ENCODE measurements around the gene POLK. TPM values are rescaled to one million over a fixed set of nuclear protein-coding genes. Genes with fewer than 3 reads are reported as not detected.
A peak's percentile ranks its signal among the peaks of the same experiment; 100 is the strongest.

POLK gene
- polyA plus RNA-seq, 1 of the 3 experiments (the other 2 are of a cell fraction): 5.5 TPM

- TF ChIP-seq USF2 (IDR thresholded peaks at IDR 0.05; ENCODE audit: borderline replicate concordance, low read depth, low read length) (no peak), FOXJ3 (CRISPR knock-in tag; IDR thresholded peaks at IDR 0.05) (no peak), REST (IDR thresholded peaks at IDR 0.05; ENCODE audit: low read depth, low read length) (no peak), MEF2A (IDR thresholded peaks at IDR 0.05; ENCODE audit: borderline replicate concordance, low read depth) (peak; percentile 50; the same call in 1 of the 2 replicates), RFX5 (IDR thresholded peaks at IDR 0.05; ENCODE audit: low read length) (no peak), FOXM1 (IDR thresholded peaks at IDR 0.05; ENCODE audit: low read depth) (no peak), GABPA (IDR thresholded peaks at IDR 0.05; ENCODE audit: low read depth) (no peak), EP300 (IDR thresholded peaks at IDR 0.05; ENCODE audit: borderline replicate concordance in 1 of 2, low read depth in 1 of 2, low read length in 1 of 2) (peak in 1 of 2 experiments; percentile 39; a peak in 1 of 4 replicates), JUND (IDR thresholded peaks at IDR 0.05) (peak; percentile 76)
Observed at GRCh38 chr5:75551471-75551870, 39.8 kb downstream of the POLK start (continued).

GRCh38 chr5:75552764-75553163, 41.1 kb downstream of the POLK start:
- Histone ChIP-seq H3K36me3 (replicated peaks in 1 of 2; ENCODE audit: control insufficient read depth in 1 of 2, insufficient read depth in 2 of 2, low read length in 1 of 2) (peaks cover 29 to 73% of the 10 kb centered on the region in 2 experiments), H3K79me2 (ENCODE audit: insufficient read depth) (peaks cover 16% of the 10 kb centered on the region; the same call in 1 of the 2 replicates), H3K9me3 (peaks cover 7% of the 10 kb centered on the region; the same call in 1 of the 2 replicates), H3K27ac (ENCODE audit: low read depth in 2 of 2, low read length in 1 of 2) (no peak overlapping the region), H3K4me2 (no peak overlapping the region), H3K9ac (no peak overlapping the region), H3K4me1 (ENCODE audit: control insufficient read depth in 1 of 2, insufficient read depth in 2 of 2, low read depth in 1 of 2, low read length in 1 of 2) (no peaks in the 10 kb centered on the region), H3K27me3 (ENCODE audit: insufficient read depth) (no peaks in the 10 kb centered on the region), H3K9me2 (no peaks in the 10 kb centered on the region), H4K20me1 (ENCODE audit: insufficient read depth) (no peaks in the 10 kb centered on the region), H3K4me3 (ENCODE audit: low read depth in 2 of 2, low read length in 1 of 2) (no peak overlapping the region), H2AFZ (ENCODE audit: low read depth) (no peak overlapping the region), H3F3A (replicated peaks; ENCODE audit: insufficient read depth) (peaks cover 20% of the 10 kb centered on the region)
- ChIA-PET CTCF (interaction anchor here (1.0 kb wide), 1 partner anchor 128 kb away, joined by 3 read pairs; no protein-coding TSS in a partner anchor), POLR2A (no interaction called here)
- no peak for DNase-seq
- 96% methylated on average over 2 of the region's 2 CpGs for WGBS (ENCODE audit: low lambda C conversion rate)
- TF ChIP-seq FOXJ3 (CRISPR knock-in tag; IDR thresholded peaks at IDR 0.05): no peak
- TF ChIP-seq MAX (IDR thresholded peaks at IDR 0.05; ENCODE audit: low read depth): no peak
- TF ChIP-seq JUND (IDR thresholded peaks at IDR 0.05): no peak
- TF ChIP-seq RAD21 (IDR thresholded peaks at IDR 0.05; ENCODE audit: low read length): no peak
- no peak for TF ChIP-seq ZBTB33 (IDR thresholded peaks at IDR 0.05; ENCODE audit: borderline replicate concordance, low read depth)
- no peak for TF ChIP-seq RXRA (IDR thresholded peaks at IDR 0.05; ENCODE audit: borderline replicate concordance, low read depth)
- no peak for TF ChIP-seq EZH2phosphoT487 (IDR thresholded peaks at IDR 0.05; ENCODE audit: borderline replicate concordance, low read depth)
- TF ChIP-seq REST (IDR thresholded peaks at IDR 0.05; ENCODE audit: low read depth, low read length): no peak
